HG03457 (cell line): ENCODE data around the gene NISCH.

Source experiments
- ATAC-seq: cut with Tn5 transposase; IDR thresholded peaks from one replicate; pipeline ENCODE4 v1.9.1; 2021; ENCODE audit warnings: moderate number of reproducible peaks; ENCODE audit not compliant: unreplicated experiment

Gene NISCH

GRCh38 chr3:52488746-52489145 is 33.3 kb downstream of the NISCH start:
- no peak for ATAC-seq

- ATAC-seq: no peak
Measured at GRCh38 chr3:52489453-52489852, 34.0 kb downstream of the NISCH start.

- ATAC-seq: no peak
Measured at GRCh38 chr3:52490035-52490938, 34.9 kb downstream of the NISCH start.

- no peak for ATAC-seq
Measured at GRCh38 chr3:52490939-52491526, 35.6 kb downstream of the NISCH start.

- ATAC-seq: no peak
Measured at GRCh38 chr3:52492059-52492458, 36.7 kb downstream of the NISCH start.

- no peak for ATAC-seq
Measured at GRCh38 chr3:52493232-52494017, 38.0 kb downstream of the NISCH start.

GRCh38 chr3:52494445-52494844 is 39.0 kb downstream of the NISCH start:
- no peak for ATAC-seq

GRCh38 chr3:52494886-52495495 is 39.6 kb downstream of the NISCH start, which contains the start of gene STAB1:
TSS of gene STAB1 (plus strand) at chr3:52495338. CDS start at chr3:52495414, 76 bp downstream.
- no peak for ATAC-seq

GRCh38 chr3:52495777-52496602 is 40.6 kb downstream of the NISCH start:
- no peak for ATAC-seq

GRCh38 chr3:52498137-52499054 is 43.0 kb downstream of the NISCH start:
- ATAC-seq: no peak

- no peak for ATAC-seq
Measured at GRCh38 chr3:52501046-52501445, 45.6 kb downstream of the NISCH start.

GRCh38 chr3:52502001-52502400 is 46.6 kb downstream of the NISCH start:
- no peak for ATAC-seq

GRCh38 chr3:52502808-52503350 is 47.5 kb downstream of the NISCH start:
- ATAC-seq: no peak

- ATAC-seq: no peak
Measured at GRCh38 chr3:52503788-52504424, 48.5 kb downstream of the NISCH start.

GRCh38 chr3:52504977-52505376 is 49.6 kb downstream of the NISCH start:
- ATAC-seq: no peak

GRCh38 chr3:52506266-52506966 is 51.0 kb downstream of the NISCH start:
- ATAC-seq: no peak

GRCh38 chr3:52507359-52507758 is 52.0 kb downstream of the NISCH start:
- no peak for ATAC-seq
